Right hindlimb (tissue), 1 donor: ENCODE measurements around the gene UNC93A.
"Not testable (repeated sequence)": the region's sequence is repeated elsewhere in the genome, so short reads cannot be mapped to it uniquely, and the experiment has no call there.

ENCODE experiments used
- DNase-seq: peaks from one replicate; pipeline ENCODE4 v3.0.0-alpha.2; 2018

UNC93A gene

DNA sequence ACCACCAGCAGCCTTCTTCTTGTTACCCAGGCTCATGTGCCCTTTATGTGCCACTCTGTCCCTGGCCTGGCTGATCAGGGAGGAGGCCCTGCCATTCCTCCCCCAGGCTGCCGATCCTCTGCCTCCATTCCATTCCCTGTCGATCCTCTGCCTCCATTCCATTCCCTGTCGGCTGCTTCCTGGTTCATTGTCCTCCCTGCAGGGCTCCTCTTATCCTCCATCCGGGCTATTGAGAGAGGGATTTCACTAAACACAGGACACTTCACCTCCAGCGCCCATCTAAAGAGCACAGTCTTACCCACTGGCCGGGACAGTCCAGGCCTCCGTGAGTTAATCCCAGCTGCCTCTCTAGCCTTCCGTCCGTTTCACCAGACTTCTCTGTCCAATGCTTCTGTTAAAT, 26.1 kb downstream of the UNC93A start:
- DNase-seq: no peak

DNA sequence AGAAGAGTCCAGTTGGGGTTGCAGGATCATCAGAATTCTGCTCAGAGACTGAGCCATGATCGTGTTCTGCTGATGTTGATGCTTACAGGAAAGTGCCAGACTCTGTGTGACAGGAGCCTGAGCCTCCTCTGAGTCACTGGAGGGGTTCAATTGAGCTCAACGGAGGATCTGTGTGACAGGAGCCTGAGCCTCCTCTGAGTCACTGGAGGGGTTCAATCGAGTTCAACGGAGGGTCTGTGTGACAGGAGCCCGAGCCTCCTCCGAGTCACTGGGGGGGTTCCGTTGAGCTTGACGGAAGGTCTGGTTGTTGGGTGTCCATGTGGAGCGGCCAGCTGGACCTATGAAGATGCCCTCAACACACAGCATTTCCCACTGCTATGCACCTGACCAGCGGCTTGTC, 27.2 kb downstream of the UNC93A start:
- not testable (repeated sequence) for DNase-seq

DNA sequence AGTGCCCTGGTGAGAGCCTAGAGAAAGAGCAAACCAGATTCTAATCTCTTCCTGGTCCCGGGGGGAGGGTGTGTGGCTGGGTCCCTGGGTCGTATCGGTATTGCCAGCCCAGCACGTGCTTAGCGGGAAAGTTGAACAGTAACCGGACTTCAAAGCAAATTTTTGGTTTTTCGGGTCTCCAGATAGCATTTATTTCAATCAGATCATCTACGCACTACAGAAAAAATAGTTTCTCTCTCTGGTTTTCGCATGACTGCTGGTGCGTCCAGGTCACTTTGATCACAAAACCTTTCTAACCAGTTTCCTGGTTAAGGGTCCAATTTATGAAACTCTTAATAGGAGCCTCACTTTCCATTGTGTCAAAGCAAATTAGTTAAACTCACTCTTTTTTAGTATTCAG, 27.7 kb downstream of the UNC93A start:
- not testable (repeated sequence) for DNase-seq

GRCh38 chr6:167319856-167320753, 29.0 kb downstream of the UNC93A start:
- not testable (repeated sequence) for DNase-seq

DNA sequence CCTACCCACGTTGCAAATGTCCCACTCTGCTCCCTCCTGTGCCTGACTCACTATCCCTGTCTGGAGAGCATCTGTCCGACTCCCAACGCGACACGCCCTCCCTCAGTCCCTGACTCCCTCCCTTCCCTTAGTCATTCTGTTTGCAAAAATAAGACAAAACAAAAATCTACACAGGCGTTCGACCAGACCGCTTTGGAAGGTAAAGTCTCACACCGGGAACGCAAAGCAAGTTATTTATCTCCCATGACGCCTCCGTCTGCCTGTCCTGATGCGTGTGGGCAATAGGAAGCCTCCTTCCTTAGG, 29.6 kb downstream of the UNC93A start:
- DNase-seq: not testable (repeated sequence)

DNA sequence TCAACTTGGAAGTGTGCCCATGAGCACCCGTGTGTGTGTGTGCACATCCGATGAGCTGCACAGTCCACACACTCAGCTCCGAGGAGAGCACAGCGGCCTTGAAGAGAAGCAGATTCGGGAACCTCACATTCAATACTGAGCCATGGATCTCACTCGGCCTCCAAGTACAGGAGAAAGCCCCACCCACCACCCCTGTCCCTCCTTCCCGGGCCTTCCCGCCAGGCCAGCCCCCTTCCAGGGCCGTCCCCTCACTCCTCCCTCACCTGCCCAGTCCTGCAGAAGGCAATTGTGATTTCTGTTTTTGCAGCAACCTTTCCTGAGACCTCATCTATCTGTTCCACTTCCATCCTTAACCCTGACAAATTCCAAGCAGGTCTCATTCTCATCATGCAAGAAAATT, 30.1 kb downstream of the UNC93A start:
- not testable (repeated sequence) for DNase-seq

- DNase-seq: no peak
These were observed 32.0 kb downstream of the UNC93A start for GRCh38 chr6:167323111-167323510.

GRCh38 chr6:167324111-167324510, 33.0 kb downstream of the UNC93A start:
- DNase-seq: no peak

DNA sequence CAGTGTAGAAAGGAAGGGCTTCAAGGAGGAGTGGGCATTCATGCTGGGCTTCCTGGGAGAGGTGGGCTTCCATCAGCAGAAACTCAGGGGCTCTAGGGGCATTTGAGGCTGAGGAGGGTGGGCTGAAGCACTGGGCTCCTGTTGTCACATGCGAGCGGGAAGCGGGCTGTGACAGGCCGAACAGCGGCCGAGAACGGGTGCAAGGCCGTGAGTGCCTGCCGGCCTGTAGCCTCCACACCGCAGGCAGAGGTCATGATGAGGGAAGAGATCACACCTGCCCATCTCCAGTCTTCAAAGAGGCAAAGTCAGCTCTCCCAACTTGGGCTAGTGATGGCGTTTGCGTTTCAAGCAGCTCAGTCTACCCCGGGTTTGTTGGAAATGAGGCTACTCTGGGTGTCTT, 34.7 kb downstream of the UNC93A start:
- DNase-seq: no peak

DNA sequence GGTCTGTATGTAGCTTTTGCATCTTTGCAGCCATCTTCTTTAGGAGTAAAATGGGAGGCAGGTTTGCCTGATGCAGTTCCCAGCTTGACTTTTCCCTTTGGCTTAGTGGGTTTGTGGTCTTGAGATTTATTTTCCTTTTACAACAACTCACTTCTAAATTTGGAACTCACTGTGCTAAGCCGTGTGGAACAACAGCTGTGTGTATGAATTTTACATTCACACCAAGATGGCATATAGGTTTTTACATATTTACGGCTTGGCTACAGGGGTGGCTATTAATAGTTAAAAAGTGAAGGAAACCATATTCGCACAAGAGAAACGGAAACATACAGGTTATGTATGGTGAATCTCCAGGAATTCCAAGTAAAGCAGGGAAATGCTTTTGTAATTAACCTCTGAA, 36.3 kb downstream of the UNC93A start:
- DNase-seq: no peak

- DNase-seq: no peak
These were observed 37.0 kb downstream of the UNC93A start for GRCh38 chr6:167328086-167328485.

DNA sequence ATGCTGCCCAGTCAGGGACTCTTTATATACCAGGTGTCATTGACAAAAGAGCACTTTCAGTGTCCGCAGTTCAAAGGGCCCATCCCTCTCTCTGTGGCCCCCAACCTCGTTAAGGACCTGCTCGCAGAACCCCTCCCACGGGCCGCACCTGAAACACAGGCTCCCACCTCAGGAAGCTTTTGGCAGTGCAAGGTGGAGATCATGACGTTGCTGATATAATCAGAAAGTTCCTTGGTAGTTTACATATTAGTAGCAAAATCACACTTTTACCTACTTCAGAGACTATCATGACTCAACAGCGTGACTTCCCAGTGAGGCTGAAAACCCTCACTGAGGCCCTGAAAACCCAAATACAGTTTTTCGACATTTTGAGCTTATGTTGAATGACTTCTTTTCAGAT, 37.9 kb downstream of the UNC93A start:
- no peak for DNase-seq

DNA sequence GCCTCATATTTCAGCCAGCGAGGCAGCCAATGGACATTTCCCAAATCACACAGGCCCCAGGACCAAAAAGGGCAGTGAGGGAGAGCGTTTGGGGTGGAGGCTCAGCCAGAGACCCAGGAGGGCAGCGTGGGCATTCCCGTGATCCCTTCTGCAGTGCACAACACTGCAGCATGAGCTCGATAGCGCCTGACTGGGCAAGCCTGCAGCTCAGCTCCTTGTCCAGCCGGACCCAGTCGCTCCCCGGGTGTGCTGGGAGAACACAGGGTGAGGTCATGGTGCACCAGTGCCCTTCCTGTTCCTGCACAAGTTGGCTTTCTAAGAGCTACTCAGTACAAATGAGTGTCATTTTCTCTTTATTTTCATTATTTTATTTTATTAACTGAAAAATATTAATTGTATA, 39.6 kb downstream of the UNC93A start:
- DNase-seq: no peak

DNA sequence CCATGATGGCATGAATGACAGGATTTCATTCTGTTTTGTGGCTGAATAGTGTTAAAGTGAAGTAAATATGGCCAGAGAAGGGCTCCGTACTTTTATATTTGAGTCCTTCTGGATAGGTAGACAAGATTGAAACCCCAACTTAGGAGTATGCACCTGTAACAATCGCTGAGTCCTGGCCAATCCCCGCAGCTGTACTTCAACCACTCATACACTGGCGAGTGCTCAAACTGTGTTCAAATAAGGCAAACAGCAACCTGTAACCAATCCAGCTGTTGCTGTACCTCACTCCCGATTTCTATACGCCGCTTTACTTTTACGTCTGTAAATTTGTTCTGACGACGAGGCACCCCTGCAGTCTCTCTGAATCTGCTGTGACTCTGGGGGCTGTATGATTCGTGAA, 40.5 kb downstream of the UNC93A start:
- no peak for DNase-seq

DNA sequence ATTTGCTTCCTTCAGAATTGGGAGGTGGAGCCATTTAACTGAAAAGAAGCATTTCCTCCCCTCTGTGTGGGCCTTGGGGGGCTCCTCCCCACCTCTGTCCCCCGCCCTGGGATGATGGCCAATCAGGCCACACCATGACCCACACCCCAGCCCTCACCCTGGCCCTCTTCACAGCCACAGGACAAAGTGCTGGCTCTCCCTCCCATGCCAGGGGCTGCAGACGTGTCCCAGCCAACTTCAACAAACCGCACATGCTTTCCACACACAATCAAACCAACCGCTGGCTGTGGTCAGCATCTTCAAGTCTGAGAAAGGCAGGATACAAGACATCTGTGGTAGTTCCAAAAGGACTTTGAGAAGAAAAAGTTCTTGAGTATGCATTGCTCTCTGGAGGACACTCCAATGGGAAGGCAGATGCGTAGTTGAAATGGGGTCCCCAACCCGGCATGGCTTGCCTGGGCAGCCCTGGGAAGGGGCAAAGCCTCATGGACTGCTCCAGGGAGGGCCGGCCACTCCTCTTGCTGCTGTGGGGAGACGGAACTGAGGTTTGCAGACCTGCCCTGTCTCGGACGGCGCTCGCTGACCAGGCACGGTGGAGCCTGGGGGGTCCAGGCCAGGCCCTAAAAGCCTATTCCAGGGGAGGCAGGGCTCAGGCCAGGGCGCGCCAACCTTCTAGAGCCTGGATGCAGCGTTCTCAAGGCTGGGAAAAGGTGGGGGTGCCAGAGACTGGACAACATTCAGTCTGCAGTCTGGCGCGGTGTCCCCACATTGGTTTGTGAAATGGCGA, 45.9 kb downstream of the UNC93A start:
- DNase-seq: peak; percentile 77

DNA sequence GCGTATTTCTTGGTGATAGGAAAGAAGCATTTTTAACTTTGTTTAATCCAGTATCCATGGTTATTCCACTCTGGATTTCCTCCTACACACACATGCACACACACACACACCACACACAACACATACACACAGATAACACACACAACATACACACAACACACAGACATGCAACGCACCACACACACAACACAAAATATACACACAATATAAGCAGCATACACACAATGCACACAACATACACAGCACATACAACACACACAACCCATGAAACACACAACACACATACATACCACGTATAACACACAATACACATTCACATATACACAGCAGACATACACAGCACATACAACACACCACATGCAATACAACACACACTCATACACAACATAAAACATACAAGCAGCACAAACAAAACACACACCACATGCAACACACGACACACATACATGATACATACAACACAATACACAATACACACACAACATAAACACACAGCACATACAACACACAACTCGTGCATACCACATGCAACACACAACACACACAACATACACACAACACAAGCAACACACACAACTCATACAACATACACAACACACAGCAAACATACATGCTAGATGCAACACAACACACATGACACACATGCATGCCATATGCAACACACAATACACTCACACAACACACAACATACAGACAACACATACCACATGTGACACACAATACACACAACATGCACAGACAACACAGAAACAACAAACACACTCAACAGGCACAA, 46.7 kb downstream of the UNC93A start:
- DNase-seq: no peak

DNA sequence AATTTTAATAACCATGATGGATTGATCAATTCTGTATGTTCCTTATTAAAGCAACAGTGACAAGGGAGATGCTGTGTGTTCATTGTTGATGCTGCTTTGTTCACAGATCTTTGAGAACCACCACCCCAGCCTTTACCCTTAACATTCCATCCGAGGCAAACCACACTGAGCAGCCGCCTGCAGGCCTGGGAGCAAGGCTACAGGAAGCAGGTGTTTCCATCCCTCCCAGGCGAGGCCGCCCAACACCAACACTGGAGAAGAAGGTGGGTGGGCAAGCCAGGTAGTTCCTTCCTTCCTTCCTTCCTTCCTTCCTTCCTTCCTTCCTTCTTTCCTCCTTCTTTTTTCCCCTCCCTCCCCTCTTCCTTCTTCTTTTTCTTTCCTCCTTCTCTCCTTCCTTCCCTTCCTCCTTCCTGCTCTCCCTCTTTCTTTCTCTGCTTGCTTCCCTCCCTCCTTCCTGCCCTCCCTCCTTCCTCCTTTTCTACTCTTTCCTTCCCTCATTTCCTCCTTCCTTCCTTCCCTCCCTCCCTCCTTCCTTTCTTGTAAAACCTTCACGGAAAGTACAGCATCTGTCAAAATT, 47.5 kb downstream of the UNC93A start:
- DNase-seq: no peak

DNA sequence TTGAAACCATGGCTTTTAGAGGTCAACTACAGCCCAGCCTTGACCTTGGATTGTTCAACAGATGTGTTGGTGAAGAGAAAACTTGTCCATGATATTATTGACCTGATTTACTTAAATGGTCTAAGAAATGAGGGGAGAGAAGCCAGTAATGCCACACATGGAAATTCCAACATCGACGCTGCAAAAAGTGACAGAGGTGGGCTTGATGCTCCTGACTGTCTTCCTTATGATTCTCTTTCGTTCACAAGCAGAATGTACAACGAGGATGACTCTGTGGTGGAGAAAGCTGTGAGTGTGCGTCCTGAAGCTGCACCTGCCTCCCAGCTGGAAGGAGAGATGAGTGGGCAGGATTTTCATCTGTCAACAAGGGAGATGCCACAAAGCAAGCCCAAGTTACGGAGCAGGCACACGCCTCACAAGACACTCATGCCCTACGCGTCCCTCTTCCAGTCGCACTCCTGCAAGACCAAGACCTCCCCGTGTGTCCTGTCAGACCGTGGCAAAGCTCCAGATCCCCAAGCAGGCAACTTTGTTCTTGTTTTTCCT, 50.0 kb downstream of the UNC93A start:
- no peak for DNase-seq

DNA sequence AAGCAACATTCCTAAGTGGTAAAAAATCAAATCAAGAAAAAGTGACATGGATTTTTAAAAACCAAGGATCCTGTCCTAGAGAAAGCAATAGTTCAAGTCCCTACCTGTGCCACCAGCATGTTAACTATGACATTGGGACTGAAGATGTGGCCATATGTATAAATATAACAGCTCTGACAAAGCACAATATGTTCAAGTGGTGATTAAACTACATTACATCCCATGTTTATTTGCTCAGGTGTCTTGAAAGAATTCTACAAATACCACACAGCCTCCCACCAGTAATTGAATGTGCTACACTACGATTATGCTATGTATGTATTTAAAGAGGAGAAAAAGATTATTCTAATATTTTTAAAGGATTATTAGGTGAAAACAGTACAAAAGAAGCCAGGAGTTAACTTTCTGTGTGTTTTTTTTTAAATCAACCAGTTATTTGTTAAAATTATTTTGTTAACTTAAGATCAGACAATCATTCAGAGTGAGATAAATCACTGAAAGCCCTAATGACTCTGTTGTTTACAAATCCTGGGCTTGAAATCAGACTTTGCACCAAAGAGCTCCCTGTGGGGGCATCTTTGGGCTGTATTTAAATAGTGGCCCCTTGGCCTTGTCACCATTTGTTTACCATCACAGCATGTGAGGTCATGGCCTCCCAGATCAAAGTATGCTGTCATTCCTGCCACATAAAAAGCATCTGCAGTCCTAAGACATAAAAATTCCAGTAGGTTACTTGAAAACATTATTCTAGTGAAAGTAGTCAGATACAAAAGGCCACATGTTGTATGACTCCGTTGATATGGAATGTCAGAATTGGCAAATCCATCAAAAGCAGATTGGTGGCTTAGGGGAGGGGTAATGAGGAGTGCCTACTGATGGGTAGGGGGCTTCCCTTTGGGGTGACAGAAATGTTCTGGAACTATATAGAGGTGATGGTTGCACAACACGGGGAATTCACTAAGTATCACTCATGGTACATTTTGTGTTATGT, 50.8 kb downstream of the UNC93A start:
- no peak for DNase-seq

DNA sequence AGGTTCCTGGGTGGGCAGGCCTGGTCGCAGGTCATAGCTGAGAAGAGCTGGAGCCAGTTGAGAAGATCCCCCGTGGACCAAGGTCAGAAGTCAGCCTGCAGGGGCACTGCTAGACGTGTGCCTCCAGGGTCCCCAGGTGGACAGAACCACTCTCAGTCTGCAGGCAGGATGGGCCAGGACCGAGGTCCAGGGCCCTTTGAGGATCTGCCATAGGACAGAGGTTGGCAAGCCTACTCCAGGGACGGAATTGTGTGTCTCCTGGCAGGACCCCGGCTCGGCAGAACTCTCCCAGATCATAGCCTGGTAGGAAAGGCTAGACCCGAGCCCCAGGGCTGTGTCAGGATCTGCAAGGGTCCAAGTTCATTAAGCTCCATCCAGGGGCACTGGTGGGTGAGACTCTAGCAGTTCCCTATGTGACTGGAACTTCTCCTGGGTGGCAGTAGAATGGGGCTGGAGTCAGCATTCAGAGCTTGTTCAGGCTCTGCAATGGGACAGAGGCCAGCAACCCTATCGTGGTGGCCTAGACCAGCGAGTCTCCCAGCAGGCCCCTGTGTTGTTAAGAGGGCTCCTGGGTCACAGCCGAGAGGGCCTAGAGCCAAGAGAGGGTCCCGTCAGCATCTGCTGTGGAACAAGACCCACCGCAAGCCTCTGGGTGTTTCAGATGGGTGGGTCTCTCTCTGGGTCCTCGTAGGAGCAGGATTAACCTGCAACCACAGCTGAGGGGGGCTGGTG, 51.9 kb downstream of the UNC93A start:
- DNase-seq: no peak

GRCh38 chr6:167345348-167345747, 54.2 kb downstream of the UNC93A start:
- DNase-seq: no peak
